NK-92 (cell line): ENCODE data around the gene TMEM178B.

Source experiments
- DNase-seq: peaks from one replicate; lab custom pipeline; 2025; ENCODE audit not compliant: unreplicated experiment; lab: John Stamatoyannopoulos, UW

The TMEM178B gene

DNA sequence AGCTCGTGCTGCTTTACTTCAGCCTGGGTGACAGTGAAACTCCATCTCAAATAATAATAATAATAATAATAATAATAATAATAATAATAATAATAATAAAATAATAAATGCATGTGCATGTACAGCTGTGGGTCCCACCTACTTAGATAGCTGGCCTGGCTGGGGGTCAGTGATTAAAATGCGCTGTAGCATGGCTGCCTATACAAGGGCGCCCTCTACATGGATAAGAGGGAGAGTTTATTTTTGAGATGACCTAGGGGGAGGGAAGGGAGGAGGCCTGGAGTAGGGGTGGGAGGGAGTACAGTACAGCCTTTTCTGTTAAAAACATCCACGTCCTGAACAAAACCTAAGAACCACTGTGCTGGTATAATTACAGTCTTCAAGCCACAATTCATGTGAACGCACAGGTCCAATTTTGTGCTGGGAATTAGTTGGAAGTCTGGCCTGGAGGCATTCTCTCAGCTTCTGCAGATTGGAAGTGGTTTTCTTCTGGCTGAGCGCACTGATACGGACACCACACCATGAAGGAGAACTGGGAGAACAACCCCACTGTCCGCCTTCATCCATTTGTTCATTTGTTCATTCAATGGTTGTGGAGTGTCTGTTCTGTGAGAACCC lies 146.5 kb downstream of the TMEM178B start:
- DNase-seq = no peak

DNA sequence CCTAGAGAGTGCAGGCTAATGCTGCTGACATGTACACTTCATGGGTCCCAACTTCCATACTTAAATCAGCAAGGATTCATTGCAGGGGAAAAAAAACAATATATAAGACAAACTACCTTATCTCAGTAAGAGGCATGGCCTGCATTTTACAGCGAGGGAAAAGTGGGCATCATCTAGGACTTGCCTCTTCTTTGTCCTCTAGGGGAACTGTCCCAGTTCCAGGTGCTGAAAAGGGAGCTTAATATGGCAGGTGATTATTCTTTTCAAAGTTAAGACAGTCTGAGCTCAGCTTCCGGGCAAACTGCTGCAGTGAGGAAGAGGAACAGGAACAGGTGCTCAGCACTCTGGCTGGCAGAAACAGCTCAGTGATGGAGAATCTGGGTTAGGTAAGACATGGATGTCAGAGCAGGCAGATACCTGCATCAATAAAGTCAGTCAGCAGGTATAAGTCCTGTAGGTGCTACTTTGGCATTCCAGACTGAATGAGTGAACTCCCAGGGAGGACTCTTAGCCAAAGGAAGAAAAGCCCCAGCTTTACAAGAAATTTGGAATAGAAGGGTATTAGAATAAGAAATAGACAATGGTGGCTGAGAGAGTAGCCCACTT lies 147.2 kb downstream of the TMEM178B start:
- DNase-seq = no peak

DNA sequence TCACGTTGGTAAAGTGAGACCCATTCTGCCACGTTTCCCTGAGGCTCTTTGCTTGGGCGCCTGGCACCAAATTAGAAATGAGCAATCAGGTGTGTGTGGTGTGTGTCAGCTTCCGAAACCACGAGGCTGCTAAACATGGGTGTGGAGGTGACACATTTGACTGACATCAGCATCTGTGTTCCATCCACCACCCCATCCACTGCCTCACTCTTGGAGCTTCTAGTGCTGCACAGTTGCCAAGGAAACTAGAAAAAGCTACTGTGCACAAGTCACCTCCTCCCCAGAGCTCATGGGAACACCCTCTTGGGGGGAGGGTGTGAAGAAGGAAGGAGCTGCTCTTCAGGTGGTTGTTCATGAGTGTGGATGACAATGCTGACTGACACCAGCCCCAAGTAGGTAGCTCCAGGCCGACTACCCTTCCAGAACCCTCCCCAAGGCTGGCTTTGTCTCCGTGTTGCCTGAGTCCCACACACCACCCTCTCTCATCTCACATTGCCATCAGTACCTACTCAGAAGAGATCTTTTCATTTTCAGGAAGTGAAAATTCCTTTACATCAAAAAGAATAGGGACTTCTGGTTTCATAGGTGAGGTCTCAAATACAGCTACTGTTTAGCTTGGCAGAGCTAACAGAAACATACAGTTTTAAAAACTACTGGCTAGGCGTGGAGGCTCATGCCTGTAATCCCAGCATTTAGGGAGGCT lies 152.2 kb downstream of the TMEM178B start:
- DNase-seq = no peak

DNA sequence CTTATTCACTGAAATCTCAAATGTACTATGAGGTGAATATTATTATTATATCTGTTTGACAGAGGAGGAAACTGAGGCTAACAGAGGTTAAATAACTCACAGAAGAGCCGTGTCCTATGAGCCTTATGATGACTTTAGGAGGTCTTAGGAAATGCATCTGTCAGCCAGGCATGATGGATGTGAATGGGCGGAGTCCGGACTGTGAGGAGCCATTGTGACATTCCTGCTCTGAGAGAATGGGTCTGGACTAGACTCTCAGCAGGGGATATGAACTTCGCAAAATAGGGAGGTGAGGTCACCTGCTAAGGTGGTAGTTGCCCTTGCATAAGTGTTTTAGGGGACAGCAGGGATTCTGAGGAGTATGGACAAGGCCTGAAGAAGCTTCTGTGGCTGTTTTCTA lies 153.6 kb downstream of the TMEM178B start:
- DNase-seq = no peak

DNA sequence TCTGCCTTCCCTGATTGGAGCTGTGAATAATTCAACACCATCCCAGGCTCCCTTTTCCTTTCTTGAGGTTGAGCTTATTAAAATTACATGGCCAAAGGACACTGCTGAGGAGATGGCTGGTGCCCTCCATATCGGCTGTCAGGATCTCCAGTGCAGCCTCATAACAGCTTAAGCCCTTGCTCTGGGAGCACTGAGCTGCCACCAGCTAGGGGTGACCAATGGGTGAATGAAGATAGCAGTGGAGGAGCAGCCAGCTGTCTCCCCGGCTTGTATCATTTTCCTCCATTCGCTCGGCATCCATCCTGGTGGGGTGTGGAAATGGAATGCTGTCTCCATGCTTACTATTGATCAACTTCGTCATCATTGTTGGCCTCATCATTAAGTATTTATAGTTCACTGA lies 154.6 kb downstream of the TMEM178B start:
- DNase-seq = no peak

DNA sequence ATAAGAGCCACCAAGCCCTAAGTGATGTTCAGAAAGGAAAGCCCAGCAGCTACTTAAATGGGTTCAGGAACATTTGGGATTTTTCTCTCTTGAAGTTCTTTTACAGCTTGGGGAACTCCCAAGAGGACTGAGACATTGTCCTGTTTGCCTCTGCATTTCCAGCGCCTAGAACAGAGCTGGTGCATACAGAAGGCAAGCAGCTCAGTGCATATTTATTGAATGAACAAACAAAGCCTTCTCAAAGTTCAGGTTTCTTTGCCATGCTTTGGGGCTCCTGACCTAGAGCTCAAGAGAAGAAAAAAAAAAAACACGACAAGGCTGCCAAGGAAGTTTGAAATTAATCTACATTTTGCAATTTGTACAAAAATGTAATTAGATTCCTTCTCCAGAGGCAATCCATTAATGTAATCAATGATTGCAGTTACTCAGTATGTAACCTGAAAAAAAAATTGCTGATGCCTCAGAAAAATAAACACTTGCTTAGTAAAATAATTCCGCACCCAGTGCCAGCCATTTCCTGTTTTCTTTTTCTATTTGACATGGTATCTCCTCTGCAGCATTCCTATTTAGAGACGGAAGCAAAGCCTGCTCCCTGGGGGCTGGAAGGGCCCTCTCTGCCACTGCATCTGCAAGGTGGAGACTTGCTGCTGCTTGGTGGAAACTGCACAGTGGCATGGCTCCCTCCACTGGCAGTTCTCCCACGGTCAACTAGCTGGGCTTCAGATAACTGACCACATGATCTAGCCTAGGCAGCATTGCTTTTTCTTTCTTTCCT lies 157.3 kb downstream of the TMEM178B start:
- no peak for DNase-seq

DNA sequence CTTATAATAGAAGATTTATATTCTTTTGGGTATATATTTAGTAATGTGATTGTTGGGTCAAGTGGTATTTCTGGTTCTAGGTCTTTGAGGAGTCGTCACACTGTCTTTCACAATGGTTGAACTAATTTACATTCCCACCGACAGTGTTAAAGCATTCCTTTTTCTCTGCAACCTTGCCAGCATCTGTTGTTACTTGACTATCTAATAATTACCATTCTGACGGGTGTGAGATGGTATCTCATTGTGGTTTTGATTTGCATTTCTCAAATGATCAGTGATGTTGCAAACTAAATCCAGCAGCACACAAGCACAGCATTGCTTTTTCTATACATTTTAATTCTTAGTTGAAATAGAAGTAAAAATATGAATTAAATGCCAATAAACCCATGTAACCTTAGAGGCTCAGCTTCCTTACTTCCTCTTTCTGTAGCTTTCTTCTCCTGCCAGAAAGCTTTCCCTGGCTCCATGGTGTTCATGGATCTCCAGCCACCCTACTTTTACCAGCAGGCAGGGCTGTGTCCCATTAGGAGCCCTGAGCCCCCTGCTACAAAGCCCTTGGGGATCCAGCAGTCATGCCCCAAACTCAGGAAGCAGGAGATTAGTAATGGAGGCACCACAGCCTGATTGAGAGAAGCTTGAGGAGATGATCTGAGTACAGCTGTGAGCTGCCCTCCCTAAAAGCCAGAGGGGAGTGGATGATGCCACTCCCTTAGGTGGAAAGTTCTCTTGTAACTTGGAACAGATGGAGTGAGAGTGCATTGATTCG lies 158.6 kb downstream of the TMEM178B start:
- DNase-seq = no peak

DNA sequence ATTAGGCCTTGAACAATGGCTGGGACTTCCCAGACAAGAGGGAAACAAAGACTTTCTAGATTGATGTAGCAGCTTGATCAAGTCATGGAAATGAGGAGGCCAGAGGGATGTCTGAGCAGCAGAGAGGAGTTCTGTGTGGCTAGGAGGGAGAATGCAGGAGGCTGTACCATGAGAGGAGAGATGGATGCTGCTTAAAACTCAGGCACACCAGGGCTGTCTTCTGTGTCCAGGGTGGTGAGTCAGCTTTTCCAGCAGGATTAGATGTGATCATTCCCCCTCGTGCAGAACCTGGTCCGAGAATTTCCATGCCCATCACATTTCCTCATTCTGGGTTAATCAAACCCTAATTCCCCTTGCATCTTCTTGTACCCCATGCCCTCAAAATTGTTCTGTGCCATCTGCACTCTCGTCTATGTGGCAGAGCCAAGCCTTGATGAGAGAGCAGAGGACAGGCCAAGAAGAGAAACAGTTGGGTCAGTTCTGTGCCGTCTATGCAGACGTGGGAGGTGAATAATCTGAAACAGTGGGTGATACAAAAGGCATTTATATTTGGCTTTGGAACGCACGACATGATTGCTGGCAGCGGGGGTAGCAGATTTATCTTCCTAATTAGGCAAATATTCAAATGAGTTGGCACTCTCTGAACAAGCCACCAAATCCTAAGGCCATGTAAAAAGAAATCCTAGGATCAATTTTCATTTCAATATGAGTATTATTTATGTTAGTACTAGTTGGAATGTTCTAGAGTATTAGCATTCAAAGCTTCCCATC lies 160.7 kb downstream of the TMEM178B start:
- DNase-seq = no peak

DNA sequence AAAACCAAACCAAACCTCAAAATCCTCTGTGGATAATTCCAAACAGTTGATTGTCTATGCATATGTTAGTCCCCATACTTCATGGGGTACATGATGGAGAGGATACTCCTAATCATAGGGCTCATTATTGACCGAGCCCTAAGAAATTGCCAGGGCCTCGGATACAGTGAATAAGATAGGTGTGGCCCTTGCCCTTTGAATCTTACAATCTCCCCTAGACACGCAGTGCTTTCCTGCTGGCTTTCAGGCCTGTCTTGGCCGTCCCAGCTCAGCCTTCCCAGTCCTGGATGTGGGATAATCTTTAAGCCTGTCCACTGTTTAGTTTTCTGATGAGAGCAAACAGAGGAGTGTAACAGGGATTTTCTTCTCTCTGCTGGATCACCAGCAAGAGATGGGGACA lies 161.8 kb downstream of the TMEM178B start:
- DNase-seq = no peak

DNA sequence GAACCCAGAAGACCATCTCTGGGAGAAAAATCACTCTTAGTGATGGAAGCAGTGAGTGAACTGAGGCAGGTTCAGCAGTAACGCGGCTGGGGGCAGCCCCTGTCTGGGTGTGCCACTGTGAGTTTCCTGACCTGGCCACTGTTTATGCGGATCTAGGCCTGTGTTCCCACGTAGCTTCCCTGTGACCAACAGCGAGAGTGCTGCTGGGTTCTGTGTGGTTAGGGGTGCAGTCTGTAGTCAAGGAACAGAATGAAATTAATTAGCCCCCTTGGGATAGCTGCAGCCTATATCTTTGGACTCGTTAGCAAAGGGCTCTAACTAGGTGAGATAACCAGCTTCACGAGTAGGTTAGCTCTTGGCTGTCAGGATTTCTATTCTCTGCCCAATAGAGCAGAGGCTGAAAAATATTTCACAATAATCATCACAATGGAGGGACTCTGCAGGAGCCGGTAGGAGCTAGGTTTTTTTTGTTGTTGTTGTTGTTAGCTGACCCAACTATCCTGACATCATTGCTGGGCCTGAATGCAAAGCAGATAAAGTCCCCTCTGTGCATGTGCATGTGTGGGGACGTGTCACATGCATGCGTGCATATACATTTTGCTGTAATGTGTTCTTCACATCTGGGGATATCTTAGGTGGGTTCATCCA lies 164.9 kb downstream of the TMEM178B start:
- DNase-seq = no peak

DNA sequence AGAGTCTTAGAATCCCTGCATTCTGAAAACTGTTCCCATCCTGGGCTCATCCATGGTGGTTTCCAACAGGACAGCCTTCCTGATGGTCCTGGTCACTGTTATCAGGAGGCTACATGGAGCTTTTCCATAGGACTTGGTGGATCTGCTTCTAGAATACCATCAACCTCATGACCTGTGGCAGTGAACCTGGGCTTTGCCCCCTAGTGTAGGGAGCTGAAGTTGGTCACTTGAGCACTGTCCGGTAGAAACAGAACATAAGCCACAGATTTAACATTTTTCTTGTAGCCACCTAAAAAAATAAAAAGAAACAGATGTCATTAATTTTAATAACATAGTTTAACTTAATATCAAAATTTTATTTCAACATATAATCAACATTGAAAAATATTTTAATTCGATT lies 165.8 kb downstream of the TMEM178B start:
- no peak for DNase-seq

DNA sequence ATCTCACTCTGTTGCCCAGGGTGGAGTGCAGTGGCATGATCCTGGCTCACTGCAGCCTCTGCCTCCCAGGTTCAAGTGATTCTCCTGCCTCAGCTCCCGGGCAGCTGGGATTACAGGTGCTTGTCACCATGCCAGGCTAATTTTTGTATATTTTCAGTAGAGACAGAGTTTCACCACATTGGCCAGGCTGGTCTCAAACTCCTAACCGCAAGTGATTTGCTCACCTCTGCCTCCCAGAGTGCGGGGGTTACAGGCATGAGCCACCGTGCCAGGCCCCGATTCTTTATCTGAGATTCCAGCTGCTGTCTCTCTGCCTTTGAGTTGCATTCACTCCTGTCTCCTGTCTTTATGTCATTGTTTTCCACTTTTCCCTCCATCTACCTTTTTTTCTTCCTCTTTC lies 168.7 kb downstream of the TMEM178B start:
- no peak for DNase-seq

DNA sequence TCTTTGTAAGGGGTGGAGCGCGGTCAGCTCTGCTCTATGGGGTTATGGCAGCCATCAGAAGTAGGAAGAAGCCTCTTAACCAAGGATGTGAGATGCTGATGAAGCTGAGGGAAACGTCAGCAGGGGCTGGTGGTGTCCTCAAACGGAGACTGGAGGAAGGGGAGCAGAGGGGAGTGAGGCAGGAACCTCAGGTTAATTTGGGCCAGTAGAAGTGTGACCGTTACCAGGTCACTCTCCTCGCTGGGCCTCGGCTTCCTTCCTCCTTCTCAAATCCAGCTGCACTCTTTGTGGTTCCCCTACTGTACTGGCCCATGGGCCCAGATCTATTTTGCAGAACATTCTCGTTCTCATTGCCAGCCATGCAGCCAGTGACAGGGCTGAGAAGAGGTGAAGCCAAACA lies 169.5 kb downstream of the TMEM178B start:
- no peak for DNase-seq

DNA sequence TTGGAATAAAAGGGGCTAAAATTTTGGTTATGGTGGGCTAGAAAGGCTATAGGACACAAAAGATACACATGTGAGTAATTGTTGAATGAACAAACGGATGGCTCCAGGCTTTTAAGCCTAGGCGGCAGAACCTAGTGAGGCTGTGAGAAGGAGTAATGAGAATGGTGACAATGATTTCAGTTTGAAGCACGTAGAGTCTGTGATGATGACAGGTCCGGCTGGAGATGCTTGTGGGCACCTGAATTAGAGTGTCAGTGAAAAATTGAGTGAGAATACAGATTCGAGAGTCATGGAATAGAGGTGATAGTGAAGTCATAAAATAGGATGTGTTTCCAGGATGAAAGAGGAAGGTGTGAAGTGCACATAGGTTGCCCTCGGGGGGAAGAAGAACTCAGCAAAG lies 170.6 kb downstream of the TMEM178B start:
- DNase-seq = no peak

DNA sequence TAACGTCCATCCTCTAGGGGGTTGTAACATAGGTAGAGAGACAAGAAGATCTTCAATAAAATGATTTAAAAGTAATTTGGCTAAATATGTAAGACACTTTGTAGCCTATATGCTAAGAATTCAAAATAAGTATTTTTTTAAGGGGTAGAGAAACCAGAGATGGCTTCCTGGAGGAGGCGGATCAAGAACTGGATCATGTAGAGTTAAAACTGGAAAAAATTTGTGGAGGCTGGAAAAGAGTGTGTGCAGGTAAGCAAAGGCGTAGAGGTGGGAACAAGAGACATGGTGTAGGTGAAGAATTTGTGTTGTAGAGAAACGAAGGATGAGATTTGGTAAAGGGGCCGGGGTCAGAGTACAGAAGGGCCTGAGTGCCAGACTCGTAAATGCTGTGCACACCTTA lies 172.6 kb downstream of the TMEM178B start:
- no peak for DNase-seq

DNA sequence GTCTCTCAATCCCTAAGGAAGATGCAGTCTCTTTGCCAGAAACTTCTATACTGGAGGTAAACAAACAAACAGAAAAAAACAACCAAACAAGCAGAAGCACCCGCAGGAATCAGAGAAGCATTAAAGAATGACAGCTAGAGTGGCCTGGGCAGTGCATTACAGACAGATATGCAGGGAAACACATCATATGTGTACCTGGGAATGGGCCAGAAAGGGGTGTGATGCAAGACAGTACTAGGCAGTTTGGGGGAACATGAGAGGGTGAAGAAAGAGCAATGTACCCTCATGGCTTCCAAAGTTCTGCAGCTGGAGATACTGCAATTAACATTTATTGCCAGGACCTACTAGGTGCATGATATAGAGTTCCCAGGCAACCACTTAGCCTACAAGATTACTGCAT lies 177.3 kb downstream of the TMEM178B start:
- no peak for DNase-seq

DNA sequence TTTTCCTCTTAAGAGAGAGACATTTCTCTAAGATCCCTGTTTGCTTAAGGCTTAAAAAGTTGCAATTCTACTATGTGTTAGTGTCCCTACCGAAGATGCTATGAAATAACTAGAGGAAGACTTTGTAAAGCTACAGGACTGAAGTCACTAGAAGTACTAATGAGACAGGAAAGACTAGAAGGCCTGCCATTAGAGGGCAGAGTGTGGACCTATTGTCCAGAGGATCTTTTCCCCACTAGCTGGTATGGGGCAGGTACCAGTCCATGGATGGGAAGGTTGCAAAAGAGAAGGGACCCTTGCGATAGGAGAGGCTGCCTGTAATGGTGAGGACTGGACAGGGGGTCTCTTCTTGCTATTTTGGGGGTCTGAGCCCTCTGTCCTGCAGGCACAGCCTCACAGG lies 178.1 kb downstream of the TMEM178B start:
- no peak for DNase-seq

DNA sequence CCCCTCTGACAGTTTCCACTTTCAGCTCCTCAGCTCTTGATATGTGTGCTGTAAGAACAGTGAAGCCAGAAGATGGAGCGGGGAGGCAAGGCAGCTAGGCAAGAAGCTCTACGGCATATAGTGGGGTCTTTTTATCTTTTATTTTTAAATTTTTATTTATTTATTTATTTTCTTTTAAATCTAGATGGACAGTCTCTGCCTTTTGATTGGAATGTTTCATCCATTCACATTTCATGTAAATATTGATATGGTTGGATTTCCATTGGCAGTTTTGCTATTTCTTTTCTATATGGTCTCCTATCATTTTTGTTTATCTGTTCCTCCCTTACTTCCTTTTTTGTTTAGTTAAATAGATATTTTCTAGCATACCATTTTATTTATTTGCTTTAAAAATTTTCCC lies 183.7 kb downstream of the TMEM178B start:
- DNase-seq = no peak

DNA sequence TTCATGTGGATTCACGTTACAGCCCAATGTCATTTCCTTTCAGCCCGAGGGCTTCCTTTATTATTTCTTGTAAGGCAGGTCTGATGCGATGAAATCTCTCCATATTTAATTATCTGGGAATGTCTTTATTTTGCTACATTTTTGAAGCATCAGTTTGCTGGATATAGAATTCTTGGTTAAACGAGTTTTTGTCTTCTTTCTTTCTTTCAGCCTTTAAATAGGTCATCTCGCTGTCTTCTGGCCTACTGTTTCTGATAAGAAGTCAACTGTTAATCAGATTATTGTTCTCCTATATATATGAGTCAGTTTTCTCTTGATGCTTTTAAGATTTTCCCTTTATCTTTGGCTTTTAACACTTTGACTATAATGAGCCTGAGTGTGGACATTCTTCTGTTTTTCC lies 184.7 kb downstream of the TMEM178B start:
- DNase-seq = no peak
